H9 (cell line): ENCODE data around the gene CLIP3. TPM values are rescaled to one million over a fixed set of nuclear protein-coding genes. Genes with fewer than 3 reads are reported as not detected.
A peak's percentile ranks its signal among the peaks of the same experiment; 100 is the strongest.

ENCODE experiments used
- DNase-seq: peaks from one replicate; pipeline ENCODE4 v3.0.0-alpha.2; 2017
- H2AFZ ChIP-seq: one replicate; pipeline ENCODE4 v1.6.1; 2013; ENCODE audit warnings: mild to moderate bottlenecking, low read length, control low read depth, moderate library complexity
- H2AK5ac ChIP-seq: 2 replicates; pipeline ENCODE4 v1.6.1; 2013; ENCODE audit warnings: low read length, control low read depth, mixed read lengths; ENCODE audit not compliant: insufficient read length
- H2BK120ac ChIP-seq: one replicate; pipeline ENCODE4 v1.6.1; 2013; ENCODE audit warnings: low read depth, mild to moderate bottlenecking, low read length, control low read depth, inconsistent platforms; ENCODE audit not compliant: poor library complexity, severe bottlenecking
- H2BK12ac ChIP-seq: 2 replicates; pipeline ENCODE4 v1.6.1; 2013; ENCODE audit warnings: low read length, control low read depth, mixed read lengths, low read depth; ENCODE audit not compliant: insufficient read length
- H2BK15ac ChIP-seq: 2 replicates; pipeline ENCODE4 v1.6.1; 2013; ENCODE audit warnings: low read depth, low read length, control low read depth
- H2BK20ac ChIP-seq: one replicate; pipeline ENCODE4 v1.6.1; 2013; ENCODE audit warnings: low read depth, mild to moderate bottlenecking, low read length, control low read depth, inconsistent platforms; ENCODE audit not compliant: poor library complexity, severe bottlenecking
- H2BK5ac ChIP-seq: 2 replicates; pipeline ENCODE4 v1.6.1; 2013; ENCODE audit warnings: low read length, control low read depth, mixed read lengths; ENCODE audit not compliant: insufficient read length
- H3K14ac ChIP-seq: 2 replicates; pipeline ENCODE4 v1.6.1; 2013; ENCODE audit warnings: low read length, control low read depth; ENCODE audit not compliant: insufficient read depth
- H3K18ac ChIP-seq: 2 replicates; pipeline ENCODE4 v1.6.1; 2013; ENCODE audit warnings: low read depth, mild to moderate bottlenecking, mixed read lengths, low read length, control low read depth; ENCODE audit not compliant: insufficient read length
- H3K23ac ChIP-seq: 2 replicates; pipeline ENCODE4 v1.6.1; 2013; ENCODE audit warnings: low read length, control low read depth, mixed read lengths, low read depth; ENCODE audit not compliant: insufficient read length
- H3K23me2 ChIP-seq: 2 replicates; pipeline ENCODE4 v1.6.1; 2013; ENCODE audit warnings: low read depth, mild to moderate bottlenecking, mixed read lengths, low read length, control low read depth; ENCODE audit not compliant: insufficient read length, poor library complexity, severe bottlenecking
- H3K27ac ChIP-seq: 2 replicates; pipeline ENCODE4 v1.5.1; 2013; ENCODE audit warnings: low read length, control low read depth, mixed read lengths, low read depth; ENCODE audit not compliant: insufficient read length
- H3K27me3 ChIP-seq: 2 replicates; pipeline ENCODE4 v1.6.1; 2013; ENCODE audit warnings: low read length, control low read depth, inconsistent platforms; ENCODE audit not compliant: insufficient read depth
- H3K4ac ChIP-seq: 2 replicates; pipeline ENCODE4 v1.6.1; 2013; ENCODE audit warnings: low read depth, mild to moderate bottlenecking, control low read depth, inconsistent platforms, low read length, moderate library complexity
- H3K4me1 ChIP-seq: 2 replicates; pipeline ENCODE4 v1.6.1; 2013; ENCODE audit warnings: low read length, control low read depth, inconsistent platforms; ENCODE audit not compliant: insufficient read depth
- H3K4me2 ChIP-seq: 2 replicates; pipeline ENCODE4 v1.6.1; 2013; ENCODE audit warnings: low read length, control low read depth, mixed read lengths; ENCODE audit not compliant: insufficient read length, insufficient read depth
- H3K56ac ChIP-seq: 2 replicates; pipeline ENCODE4 v1.6.1; 2013; ENCODE audit warnings: low read depth, mild to moderate bottlenecking, mixed read lengths, low read length, control low read depth; ENCODE audit not compliant: insufficient read length
- H3K79me1 ChIP-seq: 2 replicates; pipeline ENCODE4 v1.6.1; 2013; ENCODE audit warnings: low read depth, mild to moderate bottlenecking, moderate library complexity, low read length, control low read depth, inconsistent platforms; ENCODE audit not compliant: insufficient read depth, poor library complexity, severe bottlenecking
- H3K79me2 ChIP-seq: 2 replicates; pipeline ENCODE4 v1.6.1; 2013; ENCODE audit warnings: low read length, control low read depth, inconsistent platforms; ENCODE audit not compliant: insufficient read depth
- H3K9ac ChIP-seq: 2 replicates; pipeline ENCODE4 v1.6.1; 2013; ENCODE audit warnings: low read length, control low read depth, mixed read lengths; ENCODE audit not compliant: insufficient read length; ENCODE audit errors: extremely low read depth
- H3K9me3 ChIP-seq: one replicate; pipeline ENCODE4 v1.6.1; 2013; ENCODE audit warnings: low read depth, low read length, inconsistent platforms; ENCODE audit not compliant: control insufficient read depth
- H3T11ph ChIP-seq: one replicate; pipeline ENCODE4 v1.6.1; 2013; ENCODE audit warnings: mild to moderate bottlenecking, low read length, control low read depth, inconsistent platforms
- H4K20me1 ChIP-seq: one replicate; pipeline ENCODE4 v1.6.1; 2013; ENCODE audit not compliant: control insufficient read depth, insufficient read length, insufficient read depth
- H4K5ac ChIP-seq: 2 replicates; pipeline ENCODE4 v1.6.1; 2013; ENCODE audit warnings: low read depth, mild to moderate bottlenecking, mixed read lengths, low read length, control low read depth; ENCODE audit not compliant: insufficient read length
- H4K8ac ChIP-seq: replicated peaks from 2 replicates; pipeline ENCODE4 v1.6.1; 2013; ENCODE audit warnings: low read length, control low read depth, mixed read lengths, low read depth; ENCODE audit not compliant: insufficient read length
- H4K91ac ChIP-seq: 2 replicates; pipeline ENCODE4 v1.6.1; 2013; ENCODE audit warnings: low read depth, mild to moderate bottlenecking, moderate library complexity, mixed read lengths, low read length, control low read depth; ENCODE audit not compliant: insufficient read length
- H3K27ac Mint-ChIP-seq, 3 experiments: 2 replicates in 2 of 3; 3 replicates in 1 of 3; pipeline ENCODE4 v1.8.0; 2020 to 2021; ENCODE audit warnings: mixed read lengths in 3 of 3, mild to moderate bottlenecking in 1 of 3, moderate library complexity in 1 of 3
- H3K27me3 Mint-ChIP-seq: 2 replicates; pipeline ENCODE4 v1.8.0; 2021; ENCODE audit warnings: low read depth, mild to moderate bottlenecking, moderate library complexity, mixed read lengths
- H3K36me3 Mint-ChIP-seq, 3 experiments: 2 replicates in 2 of 3; 3 replicates in 1 of 3; pipeline ENCODE4 v1.8.0; 2020 to 2021; ENCODE audit warnings: low read depth in 3 of 3, mixed read lengths in 3 of 3; ENCODE audit not compliant: insufficient read depth in 1 of 3
- H3K4me1 Mint-ChIP-seq, 2 experiments: 2 replicates each; pipeline ENCODE4 v1.8.0; 2020; ENCODE audit warnings: mixed read lengths in 2 of 2
- H3K4me3 Mint-ChIP-seq, 2 experiments: 2 replicates in 1 of 2; 3 replicates in 1 of 2; pipeline ENCODE4 v1.8.0; 2020 to 2021; ENCODE audit warnings: mild to moderate bottlenecking in 2 of 2, mixed read lengths in 2 of 2, moderate library complexity in 1 of 2
- H3K9me3 Mint-ChIP-seq, 2 experiments: 2 replicates in 1 of 2; 3 replicates in 1 of 2; pipeline ENCODE4 v1.8.0; 2020; ENCODE audit warnings: mild to moderate bottlenecking in 2 of 2, mixed read lengths in 2 of 2, moderate library complexity in 1 of 2
- CTCF ChIP-seq: fragments of 200-600 bp; sonication (generic); conservative IDR thresholded peaks from 3 replicates; pipeline ENCODE4 v1.8.0; 2021; ENCODE audit warnings: antibody characterized with exemption, mild to moderate bottlenecking
- whole genome bisulfite sequencing: extraction: QIAGEN DNeasy Blood & Tissue Kit; methylation state at CpG from one replicate; pipeline ENCODE4 v1.1.7; 2013; ENCODE audit warnings: missing lambda C conversion rate, low lambda C conversion rate, mixed read lengths; ENCODE audit not compliant: insufficient read length; ENCODE audit errors: extremely low coverage; 5-methylcytosine and 5-hydroxymethylcytosine counted together
- total RNA-seq: library from RNA; stranded (reverse); gene quantifications from 2 replicates; pipeline ENCODE4 v1.2.1, GENCODE V29; 2021

The CLIP3 gene
- total RNA-seq, 1 experiment from 2014 or later = 19.7 TPM

- Histone ChIP-seq H2BK120ac (no peak overlapping the region), H3K18ac (peak overlapping the region; percentile 80), H4K20me1 (no peaks in the 10 kb centered on the region), H2BK5ac (no peak overlapping the region), H3K9me3 (no peaks in the 10 kb centered on the region), H3K4me1 (no peaks in the 10 kb centered on the region), H3T11ph (no peak overlapping the region), H3K23me2 (peaks cover 20% of the 10 kb centered on the region), H2AFZ (no peak overlapping the region), H3K27ac (no peak overlapping the region), H3K4me2 (peak overlapping the region; percentile 26), H2AK5ac (no peak overlapping the region), H3K56ac (no peak overlapping the region), H2BK12ac (no peak overlapping the region), H3K79me1 (no peaks in the 10 kb centered on the region), H3K4ac (no peak overlapping the region), H2BK15ac (no peak overlapping the region), H3K23ac (no peak overlapping the region), H4K8ac (no peak overlapping the region), H3K79me2 (no peaks in the 10 kb centered on the region), H3K27me3 (no peaks in the 10 kb centered on the region), H3K9ac (no peak overlapping the region), H4K91ac (no peak overlapping the region), H2BK20ac (no peak overlapping the region), H4K5ac (no peak overlapping the region), H3K14ac (no peak overlapping the region)
- no peak for TF ChIP-seq CTCF
- Mint-ChIP-seq H3K36me3 (peaks cover 5 to 21% (median 17%) of the 10 kb centered on the region in 3 experiments), H3K4me1 (peaks cover 26 to 30% of the 10 kb centered on the region in 2 experiments), H3K9me3 (no peaks in the 10 kb centered on the region; a peak in 2 of 5 replicates), H3K4me3 (peak overlapping the region; percentile 90 to 92), H3K27me3 (peaks cover 1% of the 10 kb centered on the region), H3K27ac (peak overlapping the region in 1 of 3 experiments; percentile 52; a peak in 2 of 7 replicates)
- DNase-seq = peak; percentile 72
- WGBS = no CpG with 5 or more reads among the region's 50 CpGs
Measured at GRCh38 chr19:36009220-36009619, 23.5 kb downstream of the CLIP3 start.
